Suprapubic skin (tissue), 4 donors: ENCODE measurements around the gene RAP1B. TPM values are rescaled to one million over a fixed set of nuclear protein-coding genes. Genes with fewer than 3 reads are reported as not detected.
"Not testable (repeated sequence)": the region's sequence is repeated elsewhere in the genome, so short reads cannot be mapped to it uniquely, and the experiment has no call there.

Experiments
- DNase-seq, 2 donors: peaks; one replicate each; pipeline ENCODE4 v3.0.0-alpha.2; 2019; ENCODE audit warnings: low spot score in 2 of 2
- H3K27ac ChIP-seq: fragments of 200-600 bp; sonication (generic); one replicate; pipeline ENCODE4 v1.5.1; 2019
- H3K27me3 ChIP-seq: fragments of 200-600 bp; sonication (generic); one replicate; pipeline ENCODE4 v1.5.1; 2019
- H3K36me3 ChIP-seq: fragments of 200-600 bp; sonication (generic); one replicate; pipeline ENCODE4 v1.5.1; 2019
- H3K4me1 ChIP-seq: fragments of 200-600 bp; sonication (generic); one replicate; pipeline ENCODE4 v1.5.1; 2019
- H3K4me3 ChIP-seq: fragments of 200-600 bp; sonication (generic); one replicate; pipeline ENCODE4 v1.5.1; 2019; ENCODE audit warnings: mild to moderate bottlenecking
- H3K9me3 ChIP-seq: fragments of 200-600 bp; sonication (generic); one replicate; pipeline ENCODE4 v1.5.1; 2019
- CTCF ChIP-seq, 2 donors: fragments of 200-600 bp in 1 of 2; fragments of 450-650 bp in 1 of 2; sonication (generic) in 1 of 2; IDR thresholded peaks; one replicate each; pipeline ENCODE4 v1.5.1; 2016 to 2019; ENCODE audit warnings: antibody characterized with exemption in 2 of 2, mild to moderate bottlenecking in 1 of 2, moderate library complexity in 1 of 2
- EP300 ChIP-seq: sonication (generic); formaldehyde crosslinking; IDR thresholded peaks from one replicate; pipeline ENCODE4 v1.6.1; 2017; ENCODE audit warnings: antibody characterized with exemption
- POLR2A ChIP-seq, 2 donors: fragments of 450-650 bp; IDR thresholded peaks; one replicate each; pipeline ENCODE4 v1.6.1; 2017; ENCODE audit warnings: antibody characterized with exemption in 2 of 2, mild to moderate bottlenecking in 2 of 2, moderate library complexity in 2 of 2
- POLR2AphosphoS5 ChIP-seq, 3 donors: sonication (generic); formaldehyde crosslinking; IDR thresholded peaks; one replicate each; pipeline ENCODE4 v1.6.1; 2017; ENCODE audit warnings: antibody characterized with exemption in 3 of 3
- WGBS: methylation state at CpG from one replicate; pipeline ENCODE4 v1.1.5; 2018; 5-methylcytosine and 5-hydroxymethylcytosine counted together
- total RNA-seq, 4 donors: library from RNA; depleted of rRNA; stranded (reverse); fragments of >200 nt; gene quantifications; one replicate each; pipeline ENCODE4 v1.1.0, GENCODE V29; 2016

RAP1B gene
- total RNA-seq, 4 donors from 2014 or later = 95.2 to 154 (median 115) TPM

- 83% methylated on average over 4 of the region's 4 CpGs for WGBS
- DNase-seq = no peak
- TF ChIP-seq EP300 (no peak), POLR2A (IDR thresholded peaks at IDR 0.05) (no peak), CTCF (IDR thresholded peaks at IDR 0.05) (no peak)
Measured at GRCh38 chr12:68671179-68671578, 60.5 kb downstream of the RAP1B start.

GRCh38 chr12:68673788-68674187, 63.1 kb downstream of the RAP1B start:
- Histone ChIP-seq H3K4me1 (peaks cover 11% of the 10 kb centered on the region), H3K27me3 (no peaks in the 10 kb centered on the region), H3K4me3 (no peak overlapping the region), H3K9me3 (no peaks in the 10 kb centered on the region), H3K36me3 (no peaks in the 10 kb centered on the region), H3K27ac (no peak overlapping the region)
- TF ChIP-seq POLR2AphosphoS5 (IDR thresholded peaks at IDR 0.05) (no peak), EP300 (no peak), CTCF (IDR thresholded peaks at IDR 0.05) (no peak), POLR2A (IDR thresholded peaks at IDR 0.05) (no peak)
- 75% methylated on average over 4 of the region's 4 CpGs for WGBS
- DNase-seq = no peak

More at GRCh38 chr12:68671179-68671578, 60.5 kb downstream of the RAP1B start:
- H3K27ac ChIP-seq = no peak overlapping the region
- H3K27me3 ChIP-seq = no peaks in the 10 kb centered on the region
- peaks cover 5% of the 10 kb centered on the region for H3K4me1 ChIP-seq
- H3K9me3 ChIP-seq = no peaks in the 10 kb centered on the region
- H3K36me3 ChIP-seq = no peaks in the 10 kb centered on the region
- H3K4me3 ChIP-seq = no peak overlapping the region

- peaks cover 11% of the 10 kb centered on the region for H3K4me1 ChIP-seq
- H3K36me3 ChIP-seq = no peaks in the 10 kb centered on the region
- H3K27me3 ChIP-seq = no peaks in the 10 kb centered on the region
- DNase-seq = no peak
- H3K9me3 ChIP-seq = no peaks in the 10 kb centered on the region
- H3K4me3 ChIP-seq = no peak overlapping the region
- H3K27ac ChIP-seq = no peak overlapping the region
- TF ChIP-seq EP300 (no peak), POLR2AphosphoS5 (IDR thresholded peaks at IDR 0.05) (no peak), POLR2A (IDR thresholded peaks at IDR 0.05) (no peak), CTCF (IDR thresholded peaks at IDR 0.05) (no peak)
Measured at GRCh38 chr12:68674376-68674775, 63.7 kb downstream of the RAP1B start.

- Histone ChIP-seq H3K4me3 (no peak overlapping the region), H3K27ac (no peak overlapping the region), H3K9me3 (no peaks in the 10 kb centered on the region), H3K27me3 (no peaks in the 10 kb centered on the region), H3K36me3 (no peaks in the 10 kb centered on the region), H3K4me1 (peaks cover 11% of the 10 kb centered on the region)
- no peak for DNase-seq
- TF ChIP-seq POLR2A (IDR thresholded peaks at IDR 0.05) = no peak
- no peak for TF ChIP-seq POLR2AphosphoS5 (IDR thresholded peaks at IDR 0.05)
- no peak for TF ChIP-seq EP300
- no peak for TF ChIP-seq CTCF (IDR thresholded peaks at IDR 0.05)
- 43% methylated on average over 5 of the region's 5 CpGs for WGBS
Measured at GRCh38 chr12:68675101-68675842, 64.6 kb downstream of the RAP1B start.

GRCh38 chr12:68676854-68677253, 66.2 kb downstream of the RAP1B start:
- H3K4me3 ChIP-seq, H3K27ac ChIP-seq: not testable (repeated sequence)
- WGBS = 97% methylated on average over 5 of the region's 5 CpGs

GRCh38 chr12:68686262-68686594, 75.5 kb downstream of the RAP1B start:
- Histone ChIP-seq H3K4me3 (peak overlapping the region; percentile 72), H3K27ac (peak overlapping the region; percentile 86), H3K36me3 (peaks cover 9% of the 10 kb centered on the region), H3K4me1 (peaks cover 23% of the 10 kb centered on the region), H3K9me3 (no peaks in the 10 kb centered on the region), H3K27me3 (no peaks in the 10 kb centered on the region)
- WGBS = 40% methylated on average over 3 of the region's 3 CpGs
- DNase-seq = no peak
- TF ChIP-seq CTCF (IDR thresholded peaks at IDR 0.05) = no peak

More at GRCh38 chr12:68676854-68677253, 66.2 kb downstream of the RAP1B start:
- H3K36me3 ChIP-seq, H3K9me3 ChIP-seq, DNase-seq, H3K27me3 ChIP-seq: not testable (repeated sequence)
- H3K4me1 ChIP-seq = peaks cover 11% of the 10 kb centered on the region
